ENCODE data around the gene FBXO41.

FBXO41 gene

GRCh38 chr2:73210019-73210418, 74.3 kb downstream of the FBXO41 start:
- no peak for DNase-seq

GRCh38 chr2:73208258-73208657, 76.0 kb downstream of the FBXO41 start:
- DNase-seq: no peak

- no peak for DNase-seq
Measured at GRCh38 chr2:73205611-73206010, 78.7 kb downstream of the FBXO41 start.

All from suppressor macrophage treated with lipopolysaccharide for 4 hours (primary cell).